GM12878 (cell line): ENCODE data around the gene DYNLT5. TPM values are rescaled to one million over a fixed set of nuclear protein-coding genes. Genes with fewer than 3 reads are reported as not detected.
A peak's percentile ranks its signal among the peaks of the same experiment; 100 is the strongest.

Source experiments
- ATAC-seq: fragments of 200-7000 bp; cut with Tn5 transposase; 3 replicates; pipeline ENCODE4 v1.9.1; 2020; ENCODE audit warnings: mild to moderate bottlenecking, moderate library complexity
- BruUV-seq: library from RNA; stranded (reverse); fragments of 400-500 nt; replicated peaks from 2 replicates; lab custom pipeline; 2021; lab: Mats Ljungman, UMichigan
- CTCF ChIA-PET: fragments of 300-600 bp; sonication (Branson Sonifier 250); formaldehyde crosslinking; extraction: SDS; loops from one replicate; lab custom pipeline; 2021; ENCODE audit warnings: inconsistent platforms; lab: Yijun Ruan, JAX
- POLR2A ChIA-PET: fragments of 350-600 bp; formaldehyde crosslinking; extraction: SDS; loops from one replicate; lab custom pipeline; 2021; ENCODE audit warnings: inconsistent platforms; lab: Charles Lee
- RAD21 ChIA-PET: fragments of 300-600 bp; sonication (Branson Sonifier 250); formaldehyde crosslinking; loops from one replicate; lab custom pipeline; 2023; ENCODE audit warnings: antibody characterized with exemption; ENCODE audit not compliant: unreplicated experiment; lab: Charles Lee
- SMC1A ChIA-PET: fragments of 300-600 bp; sonication (Branson Sonifier 250); formaldehyde crosslinking; loops from one replicate; lab custom pipeline; 2023; ENCODE audit not compliant: unreplicated experiment, uncharacterized antibody; lab: Charles Lee
- DNase-seq: peaks from one replicate; pipeline ENCODE4 v3.0.0-alpha.2; 2011; ENCODE audit warnings: low read depth, low spot score
- FAIRE-seq: peaks from 3 replicates; lab custom pipeline; 2011; peaks lifted over from hg19 to GRCh38; lab: Jason Lieb, UNC
- H2AFZ ChIP-seq: 2 replicates; pipeline ENCODE4 v1.6.0; 2011; ENCODE audit warnings: low read depth, low read length, control low read depth; ENCODE audit not compliant: control insufficient read depth
- H3K27ac ChIP-seq: 2 replicates; pipeline ENCODE4 v1.5.1; 2011; ENCODE audit warnings: control low read depth; ENCODE audit not compliant: control insufficient read depth, insufficient read depth
- H3K27me3 ChIP-seq, 2 experiments: replicated peaks in 1 of 2; 2 replicates each; pipeline versions ENCODE4 v1.6.0 to v1.6.1; 2011; ENCODE audit warnings: low read length in 1 of 2; ENCODE audit not compliant: control insufficient read depth in 2 of 2, insufficient read depth in 2 of 2
- H3K36me3 ChIP-seq, 2 experiments: 2 replicates each; pipeline ENCODE4 v1.5.1; 2011; ENCODE audit warnings: low read length in 1 of 2; ENCODE audit not compliant: control insufficient read depth in 2 of 2, insufficient read depth in 2 of 2
- H3K4me1 ChIP-seq: 2 replicates; pipeline ENCODE4 v1.6.1; 2011; ENCODE audit warnings: mild to moderate bottlenecking, low read length, moderate library complexity, mixed read lengths; ENCODE audit not compliant: control insufficient read depth, insufficient read depth
- H3K4me2 ChIP-seq: 2 replicates; pipeline ENCODE4 v1.6.0; 2011; ENCODE audit warnings: control low read depth; ENCODE audit not compliant: control insufficient read depth, insufficient read depth
- H3K4me3 ChIP-seq: fragments of 200-600 bp; sonication (generic); 2 replicates; pipeline ENCODE4 v1.5.1; 2016
- H3K79me2 ChIP-seq: 2 replicates; pipeline ENCODE4 v1.6.0; 2011; ENCODE audit warnings: low read length; ENCODE audit not compliant: control insufficient read depth, insufficient read depth
- H3K9ac ChIP-seq: 2 replicates; pipeline ENCODE4 v1.8.0; 2011; ENCODE audit warnings: low read length, control low read depth, mixed read lengths; ENCODE audit not compliant: control insufficient read depth, insufficient read depth
- H3K9me3 ChIP-seq: replicated peaks from 3 replicates; pipeline ENCODE4 v1.5.1; 2011; ENCODE audit warnings: mild to moderate bottlenecking, low read length; ENCODE audit not compliant: control insufficient read depth, insufficient read depth
- H4K20me1 ChIP-seq: 2 replicates; pipeline ENCODE4 v1.6.0; 2011; ENCODE audit not compliant: control insufficient read depth, insufficient read depth
- JUNB ChIP-seq: IDR thresholded peaks from 2 replicates; pipeline ENCODE4 v1.6.1; 2016; ENCODE audit warnings: antibody characterized with exemption, mild to moderate bottlenecking
- NR2C1 ChIP-seq: fragments of 450-650 bp; IDR thresholded peaks from 2 replicates; pipeline ENCODE4 v1.6.1; 2017; ENCODE audit warnings: antibody characterized with exemption, mild to moderate bottlenecking, moderate library complexity
- POLR2AphosphoS5 ChIP-seq: IDR thresholded peaks from 2 replicates; pipeline ENCODE4 v1.6.1; 2011; ENCODE audit warnings: mild to moderate bottlenecking, low read length, inconsistent platforms
- RAD21 ChIP-seq: IDR thresholded peaks from 2 replicates; pipeline ENCODE4 v1.6.1; 2011; ENCODE audit warnings: mild to moderate bottlenecking, low read depth, low read length, moderate library complexity; ENCODE audit not compliant: insufficient read depth
- RAD51 ChIP-seq: fragments of 450-650 bp; IDR thresholded peaks from 2 replicates; pipeline ENCODE4 v1.6.1; 2016; ENCODE audit warnings: moderate library complexity, mild to moderate bottlenecking, inconsistent platforms
- SMC3 ChIP-seq: IDR thresholded peaks from 2 replicates; pipeline ENCODE4 v1.6.1; 2011; ENCODE audit warnings: low read length, improper control_type of control experiment, borderline replicate concordance
- TAF1 ChIP-seq: IDR thresholded peaks from 2 replicates; pipeline ENCODE4 v1.6.1; 2011; ENCODE audit warnings: mild to moderate bottlenecking, low read depth, low read length, borderline replicate concordance
- ZNF622 ChIP-seq: fragments of 450-650 bp; IDR thresholded peaks from 2 replicates; pipeline ENCODE4 v1.6.1; 2017; ENCODE audit warnings: mild to moderate bottlenecking, inconsistent platforms
- ZSCAN29 ChIP-seq: fragments of 450-650 bp; IDR thresholded peaks from 2 replicates; pipeline ENCODE4 v1.6.1; 2017; ENCODE audit warnings: mild to moderate bottlenecking, moderate library complexity
- WGBS: methylation state at CpG from one replicate; pipeline ENCODE4 v1.1.6; 2016; ENCODE audit warnings: low lambda C conversion rate; ENCODE audit not compliant: insufficient replicate concordance, insufficient coverage; ENCODE audit errors: missing lambda C conversion rate; 5-methylcytosine and 5-hydroxymethylcytosine counted together
- in situ Hi-C: fragments of 300-500 bp; cut with MboI; formaldehyde crosslinking; loops from 9 replicates; pipeline ENCODE4 v1.14.3; 2018; ENCODE audit warnings: mixed read lengths
- intact Hi-C: fragments of 100-400 bp; cut with micrococcal nuclease; formaldehyde crosslinking; loops from one replicate; pipeline ENCODE4 v1.14.2; 2022; ENCODE audit not compliant: unreplicated experiment
- polyA plus RNA-seq, 11 experiments: library from polyadenylated mRNA; depleted of rRNA in 4 of 11; unstranded in 6 of 11; stranded (reverse) in 5 of 11; fragments of >200 nt; fragmentation: Nextera tagmentation in 4 of 11; fragmentation: Illumina TruSeq in 1 of 11; extraction: Ambion mirVana in 4 of 11; extraction: Trizol in 1 of 11; gene quantifications; 1 replicate in 1 of 11; 2 replicates in 10 of 11; pipeline versions ENCODE4 v1.2.1 to v1.2.3, GENCODE V29; 2011 to 2016; ENCODE audit warnings: inconsistent platforms in 2 of 11, missing spikeins in 2 of 11, low read depth in 1 of 11
- total RNA-seq, 4 experiments: library from RNA; depleted of rRNA in 3 of 4; stranded (reverse); fragments of >200 nt in 3 of 4; fragmentation: Illumina TruSeq in 1 of 4; extraction: Trizol in 1 of 4; gene quantifications; 2 replicates each; pipeline versions ENCODE4 v1.2.1 to v1.2.3, GENCODE V29; 2013 to 2021
- TF ChIP-seq, protein P1 (sequence below): fragments of 450-650 bp; IDR thresholded peaks from 2 replicates; pipeline ENCODE4 v1.6.1; 2014; ENCODE audit warnings: mild to moderate bottlenecking
- TF ChIP-seq, protein P2 (sequence below): IDR thresholded peaks from 2 replicates; pipeline ENCODE4 v1.6.1; 2011; ENCODE audit warnings: borderline replicate concordance, low read depth, mild to moderate bottlenecking, moderate library complexity, mixed read lengths, low read length; ENCODE audit not compliant: insufficient read depth; ENCODE audit errors: extremely low read length
- TF ChIP-seq, protein P3 (sequence below), 3 experiments: IDR thresholded peaks in 2 of 3; conservative IDR thresholded peaks in 1 of 3; 2 replicates each; pipeline ENCODE4 v1.5.1; 2011; ENCODE audit warnings: low read depth in 3 of 3, low read length in 3 of 3, mild to moderate bottlenecking in 3 of 3, control low read depth in 2 of 3, moderate library complexity in 2 of 3, inconsistent platforms in 1 of 3, mixed read lengths in 1 of 3; ENCODE audit not compliant: control insufficient read depth in 2 of 3, insufficient read depth in 1 of 3; ENCODE audit errors: extremely low read depth in 1 of 3
- TF ChIP-seq, protein P4 (sequence below): IDR thresholded peaks from 2 replicates; pipeline ENCODE4 v1.6.1; 2012; ENCODE audit warnings: mild to moderate bottlenecking, low read depth, low read length

The DYNLT5 gene
- total and polyA plus RNA-seq, 10 of the 15 experiments (the other 5 are each of a cell fraction or from before 2014, with no cell fraction given), result not detected

DNA sequence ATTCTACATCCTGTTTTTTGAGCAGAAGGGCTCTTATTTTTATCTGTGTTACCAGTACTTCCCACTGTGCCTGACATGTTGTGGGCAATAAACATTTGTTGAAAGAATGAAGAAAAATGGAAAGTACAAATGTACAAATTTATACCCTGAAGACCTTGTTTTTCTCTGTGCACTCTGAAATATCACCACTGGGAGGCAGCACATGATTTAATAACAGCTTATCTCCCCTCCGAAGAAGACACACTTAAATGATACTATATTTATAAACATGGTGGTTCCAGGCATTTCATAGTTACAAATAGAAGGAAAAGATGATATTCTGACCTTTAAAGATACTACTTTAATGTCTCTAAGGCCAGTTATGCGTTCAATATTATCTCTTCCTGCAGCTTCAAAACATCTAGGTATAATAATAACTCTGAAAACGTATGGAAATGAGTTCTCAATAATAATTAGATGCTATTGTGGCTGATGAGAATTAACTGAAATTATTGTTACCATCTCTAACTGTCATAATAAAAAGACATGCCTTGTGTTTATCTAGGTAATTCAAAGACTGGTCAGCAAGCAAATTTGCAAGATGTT is 12.8 kb downstream of the DYNLT5 start:
- ATAC-seq (peak; percentile 80), FAIRE-seq (peak; percentile 13), DNase-seq (no peak)
- no peaks in the 10 kb centered on the region for H3K4me1 ChIP-seq
- TF ChIP-seq RAD51 (no peak), SMC3 (peak; percentile 67; the same call in 1 of the 2 replicates), ZSCAN29 (no peak), ZNF622 (no peak), RAD21 (peak; percentile 85), POLR2AphosphoS5 (no peak), JUNB (no peak), NR2C1 (no peak), TAF1 (no peak)
- TF ChIP-seq, protein P1, sequence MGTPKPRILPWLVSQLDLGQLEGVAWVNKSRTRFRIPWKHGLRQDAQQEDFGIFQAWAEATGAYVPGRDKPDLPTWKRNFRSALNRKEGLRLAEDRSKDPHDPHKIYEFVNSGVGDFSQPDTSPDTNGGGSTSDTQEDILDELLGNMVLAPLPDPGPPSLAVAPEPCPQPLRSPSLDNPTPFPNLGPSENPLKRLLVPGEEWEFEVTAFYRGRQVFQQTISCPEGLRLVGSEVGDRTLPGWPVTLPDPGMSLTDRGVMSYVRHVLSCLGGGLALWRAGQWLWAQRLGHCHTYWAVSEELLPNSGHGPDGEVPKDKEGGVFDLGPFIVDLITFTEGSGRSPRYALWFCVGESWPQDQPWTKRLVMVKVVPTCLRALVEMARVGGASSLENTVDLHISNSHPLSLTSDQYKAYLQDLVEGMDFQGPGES, result no peak
- TF ChIP-seq, protein P2, sequence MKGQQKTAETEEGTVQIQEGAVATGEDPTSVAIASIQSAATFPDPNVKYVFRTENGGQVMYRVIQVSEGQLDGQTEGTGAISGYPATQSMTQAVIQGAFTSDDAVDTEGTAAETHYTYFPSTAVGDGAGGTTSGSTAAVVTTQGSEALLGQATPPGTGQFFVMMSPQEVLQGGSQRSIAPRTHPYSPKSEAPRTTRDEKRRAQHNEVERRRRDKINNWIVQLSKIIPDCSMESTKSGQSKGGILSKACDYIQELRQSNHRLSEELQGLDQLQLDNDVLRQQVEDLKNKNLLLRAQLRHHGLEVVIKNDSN, result no peak
- TF ChIP-seq, protein P3, sequence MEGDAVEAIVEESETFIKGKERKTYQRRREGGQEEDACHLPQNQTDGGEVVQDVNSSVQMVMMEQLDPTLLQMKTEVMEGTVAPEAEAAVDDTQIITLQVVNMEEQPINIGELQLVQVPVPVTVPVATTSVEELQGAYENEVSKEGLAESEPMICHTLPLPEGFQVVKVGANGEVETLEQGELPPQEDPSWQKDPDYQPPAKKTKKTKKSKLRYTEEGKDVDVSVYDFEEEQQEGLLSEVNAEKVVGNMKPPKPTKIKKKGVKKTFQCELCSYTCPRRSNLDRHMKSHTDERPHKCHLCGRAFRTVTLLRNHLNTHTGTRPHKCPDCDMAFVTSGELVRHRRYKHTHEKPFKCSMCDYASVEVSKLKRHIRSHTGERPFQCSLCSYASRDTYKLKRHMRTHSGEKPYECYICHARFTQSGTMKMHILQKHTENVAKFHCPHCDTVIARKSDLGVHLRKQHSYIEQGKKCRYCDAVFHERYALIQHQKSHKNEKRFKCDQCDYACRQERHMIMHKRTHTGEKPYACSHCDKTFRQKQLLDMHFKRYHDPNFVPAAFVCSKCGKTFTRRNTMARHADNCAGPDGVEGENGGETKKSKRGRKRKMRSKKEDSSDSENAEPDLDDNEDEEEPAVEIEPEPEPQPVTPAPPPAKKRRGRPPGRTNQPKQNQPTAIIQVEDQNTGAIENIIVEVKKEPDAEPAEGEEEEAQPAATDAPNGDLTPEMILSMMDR (IDR thresholded peaks at IDR 0.05 in 2 of 3, conservative IDR thresholded peaks at IDR 0.05 in 1 of 3; ENCODE audit: control insufficient read depth in 2 of 3, extremely low read depth in 1 of 3, insufficient read depth in 1 of 3, low read depth in 3 of 3, low read length in 3 of 3), result peak; percentile 50 to 75 (median 69)
- TF ChIP-seq, protein P4, sequence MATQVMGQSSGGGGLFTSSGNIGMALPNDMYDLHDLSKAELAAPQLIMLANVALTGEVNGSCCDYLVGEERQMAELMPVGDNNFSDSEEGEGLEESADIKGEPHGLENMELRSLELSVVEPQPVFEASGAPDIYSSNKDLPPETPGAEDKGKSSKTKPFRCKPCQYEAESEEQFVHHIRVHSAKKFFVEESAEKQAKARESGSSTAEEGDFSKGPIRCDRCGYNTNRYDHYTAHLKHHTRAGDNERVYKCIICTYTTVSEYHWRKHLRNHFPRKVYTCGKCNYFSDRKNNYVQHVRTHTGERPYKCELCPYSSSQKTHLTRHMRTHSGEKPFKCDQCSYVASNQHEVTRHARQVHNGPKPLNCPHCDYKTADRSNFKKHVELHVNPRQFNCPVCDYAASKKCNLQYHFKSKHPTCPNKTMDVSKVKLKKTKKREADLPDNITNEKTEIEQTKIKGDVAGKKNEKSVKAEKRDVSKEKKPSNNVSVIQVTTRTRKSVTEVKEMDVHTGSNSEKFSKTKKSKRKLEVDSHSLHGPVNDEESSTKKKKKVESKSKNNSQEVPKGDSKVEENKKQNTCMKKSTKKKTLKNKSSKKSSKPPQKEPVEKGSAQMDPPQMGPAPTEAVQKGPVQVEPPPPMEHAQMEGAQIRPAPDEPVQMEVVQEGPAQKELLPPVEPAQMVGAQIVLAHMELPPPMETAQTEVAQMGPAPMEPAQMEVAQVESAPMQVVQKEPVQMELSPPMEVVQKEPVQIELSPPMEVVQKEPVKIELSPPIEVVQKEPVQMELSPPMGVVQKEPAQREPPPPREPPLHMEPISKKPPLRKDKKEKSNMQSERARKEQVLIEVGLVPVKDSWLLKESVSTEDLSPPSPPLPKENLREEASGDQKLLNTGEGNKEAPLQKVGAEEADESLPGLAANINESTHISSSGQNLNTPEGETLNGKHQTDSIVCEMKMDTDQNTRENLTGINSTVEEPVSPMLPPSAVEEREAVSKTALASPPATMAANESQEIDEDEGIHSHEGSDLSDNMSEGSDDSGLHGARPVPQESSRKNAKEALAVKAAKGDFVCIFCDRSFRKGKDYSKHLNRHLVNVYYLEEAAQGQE, result no peak
- ChIA-PET POLR2A (no interaction called here), RAD21 (interaction anchor here (0.8 to 3.9 kb wide), 7 partner anchors 24 to 736 kb away, joined by 3 to 26 read pairs (median 5); no protein-coding TSS in a partner anchor), CTCF (interaction anchor here (0.7 to 3.2 kb wide), 17 partner anchors 8 to 736 kb away, joined by 3 to 50 read pairs (median 5); no protein-coding TSS in a partner anchor), SMC1A (interaction anchor here (0.7 to 2.8 kb wide), 8 partner anchors 11 to 445 kb away, joined by 3 to 29 read pairs (median 4); no protein-coding TSS in a partner anchor)
- 3% methylated on average over 3 of the region's 3 CpGs for WGBS
- H3K27ac ChIP-seq, result no peak overlapping the region
- in situ Hi-C loops (loop anchor here (5.0 to 25.0 kb wide), 2 partner anchors 382 to 722 kb away; no protein-coding TSS in a partner anchor), intact Hi-C loops (loop anchor here (2.0 to 5.0 kb wide), 5 partner anchors 162 to 737 kb away; no protein-coding TSS in a partner anchor)
- H3K9ac ChIP-seq, result no peak overlapping the region
- BruUV-seq, result no TSS peak
- H3K9me3 ChIP-seq, result no peaks in the 10 kb centered on the region
- no peaks in the 10 kb centered on the region for H3K27me3 ChIP-seq
- no peak overlapping the region for H2AFZ ChIP-seq
- H3K79me2 ChIP-seq, result no peaks in the 10 kb centered on the region
- no peak overlapping the region for H3K4me2 ChIP-seq
- H4K20me1 ChIP-seq, result no peaks in the 10 kb centered on the region
- H3K36me3 ChIP-seq, result no peaks in the 10 kb centered on the region
- H3K4me3 ChIP-seq, result no peak overlapping the region
